Activated CD8-positive, alpha-beta memory T cell treated with anti-CD3 and anti-CD28 coated beads, Interleukin-2, amount 50 U/mL, for 24 hours (primary cell): ENCODE results near the gene DISP3.

Source experiments
- DNase-seq: peaks from one replicate; pipeline ENCODE4 v3.0.0-alpha.2; 2020; ENCODE audit errors: extremely low read depth

The DISP3 gene

DNA sequence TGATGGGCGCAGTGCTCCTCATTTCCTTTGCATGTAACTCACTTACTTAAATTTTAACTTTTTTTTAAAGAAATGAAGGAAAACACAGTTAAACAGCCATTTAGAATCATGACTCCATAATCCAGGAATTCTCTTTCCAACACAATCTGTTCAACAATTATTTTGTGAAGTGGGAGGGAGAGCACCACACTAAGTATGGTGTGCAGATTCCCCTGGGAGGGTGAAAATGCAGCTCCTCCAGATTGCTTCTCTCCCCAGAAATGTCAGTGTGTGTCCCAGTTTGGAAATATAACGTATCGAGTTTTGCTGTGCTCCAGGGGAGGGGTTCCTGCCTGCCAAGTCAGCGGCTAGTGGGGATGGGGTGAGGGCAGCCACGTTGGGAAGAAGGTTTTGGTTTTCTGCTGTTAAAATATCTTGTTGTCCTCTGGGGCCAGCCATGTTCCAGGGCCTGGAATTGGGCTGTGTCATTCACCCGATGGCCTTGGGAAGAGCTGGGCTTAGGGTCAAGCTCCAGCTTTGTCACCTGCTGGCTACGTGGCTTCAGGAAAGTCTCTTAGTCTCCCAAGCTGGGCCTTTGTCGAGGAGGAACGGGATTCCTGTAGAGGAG lies 17.3 kb upstream of the DISP3 start:
- no peak for DNase-seq

DNA sequence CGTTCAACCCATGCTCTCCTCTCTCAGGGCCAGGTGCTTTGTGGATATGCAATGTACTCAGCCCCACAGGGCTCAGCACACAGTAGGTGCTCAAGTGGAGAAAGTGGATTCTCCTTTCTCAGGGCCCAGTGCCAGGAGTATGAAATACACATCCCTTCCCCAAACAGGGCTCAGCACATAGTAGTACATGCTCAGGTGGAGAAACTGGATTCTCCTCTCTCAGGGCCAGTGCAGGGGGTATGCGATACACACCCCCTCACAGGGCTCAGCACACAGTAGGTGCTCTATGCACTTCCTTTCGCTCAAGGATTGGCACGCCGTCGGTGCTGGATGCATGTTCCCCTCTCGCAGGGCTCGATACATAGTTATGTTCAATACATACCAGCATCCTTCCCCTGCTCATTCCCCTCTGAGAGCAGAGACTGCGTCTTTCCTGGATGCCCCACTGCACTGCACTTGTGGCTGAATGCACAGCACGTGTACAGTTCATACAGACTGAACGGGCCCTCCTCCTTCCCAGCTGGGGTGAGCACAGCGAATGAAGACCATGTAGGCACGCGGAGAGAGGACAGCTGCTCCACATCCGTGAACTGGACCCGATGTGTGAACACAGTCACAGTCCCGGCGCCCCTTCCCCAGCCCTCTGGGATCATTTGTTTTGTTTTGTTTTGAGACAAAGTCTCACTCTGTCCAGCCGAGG lies 16.6 kb upstream of the DISP3 start:
- no peak for DNase-seq

DNA sequence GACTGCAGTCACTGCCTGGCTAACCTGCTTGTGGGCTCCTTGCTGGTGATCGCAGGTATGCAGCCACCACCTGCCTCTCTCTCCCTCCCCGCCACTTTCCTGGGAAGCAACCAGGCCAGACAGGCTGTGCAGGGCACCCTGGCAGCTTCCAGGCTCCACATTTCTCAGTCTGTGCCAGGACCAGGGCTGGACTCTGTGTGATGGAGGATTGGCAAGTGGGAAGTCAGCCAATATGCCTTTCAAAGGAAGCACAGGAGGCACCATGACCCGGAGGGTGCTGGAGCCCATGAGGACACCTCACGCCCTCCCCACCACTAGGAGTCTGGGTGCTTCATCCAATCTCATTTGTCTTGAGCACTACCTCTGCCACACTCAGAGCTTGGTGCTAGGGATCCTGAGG lies 15.8 kb upstream of the DISP3 start:
- DNase-seq, result no peak

DNA sequence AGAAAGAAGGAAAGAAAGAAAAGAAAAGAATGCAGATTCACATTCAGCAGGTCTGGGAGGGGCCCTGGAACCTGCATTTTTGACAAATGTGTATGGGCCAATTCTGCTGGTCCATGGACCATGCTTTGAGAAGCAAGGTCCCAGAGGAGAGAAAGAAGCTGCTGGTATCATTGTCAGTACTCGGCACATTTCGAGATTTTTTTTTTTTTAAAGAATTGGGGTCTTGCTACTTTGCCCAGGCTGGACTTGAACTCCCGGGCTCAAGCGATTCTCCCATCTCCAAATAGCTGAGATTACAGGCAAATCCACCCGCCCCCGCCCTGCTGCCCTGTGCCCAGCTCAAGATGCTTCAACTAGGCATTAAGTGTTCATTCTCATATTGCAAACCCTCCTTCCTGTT lies 13.6 kb upstream of the DISP3 start:
- no peak for DNase-seq

DNA sequence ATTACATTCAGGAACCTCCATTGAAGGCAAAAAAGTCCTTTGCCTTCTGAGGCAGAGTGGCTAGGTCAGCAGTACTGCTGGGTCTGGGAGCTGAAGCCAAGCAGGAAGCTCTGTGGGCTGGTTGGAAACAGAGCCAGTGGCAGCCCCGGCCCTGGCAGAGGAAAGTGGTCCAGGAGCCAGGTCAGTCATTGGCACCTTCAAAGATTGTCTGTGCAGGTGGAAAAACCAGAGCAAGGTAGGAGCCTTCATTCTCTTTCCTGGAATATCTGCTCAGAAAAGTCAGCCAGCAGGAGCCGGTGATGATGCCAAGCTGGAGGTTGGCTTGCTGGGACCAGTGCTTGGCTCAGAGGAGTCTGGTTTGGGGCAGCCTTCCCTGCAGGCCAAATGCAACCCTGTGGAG lies 12.5 kb upstream of the DISP3 start:
- no peak for DNase-seq

DNA sequence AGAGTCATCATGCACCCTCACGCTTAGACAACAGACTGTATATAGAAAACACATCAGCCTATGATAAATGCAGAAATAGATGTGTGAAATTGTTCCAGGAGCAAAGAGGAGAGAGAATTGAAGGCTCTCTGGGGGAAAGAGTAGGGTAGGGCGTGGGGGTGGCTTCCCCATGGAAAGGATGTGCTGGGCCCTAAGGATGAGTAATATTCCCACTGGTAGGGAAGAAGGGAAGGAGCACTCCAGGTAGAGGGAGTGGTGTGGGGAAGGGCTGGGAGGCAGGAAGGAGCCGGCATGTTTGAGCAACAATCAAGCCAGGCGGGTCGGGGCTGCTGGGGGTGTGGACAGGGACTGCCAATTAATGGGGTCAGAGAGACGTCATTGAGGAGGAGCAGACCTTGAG lies 10.1 kb upstream of the DISP3 start:
- no peak for DNase-seq

DNA sequence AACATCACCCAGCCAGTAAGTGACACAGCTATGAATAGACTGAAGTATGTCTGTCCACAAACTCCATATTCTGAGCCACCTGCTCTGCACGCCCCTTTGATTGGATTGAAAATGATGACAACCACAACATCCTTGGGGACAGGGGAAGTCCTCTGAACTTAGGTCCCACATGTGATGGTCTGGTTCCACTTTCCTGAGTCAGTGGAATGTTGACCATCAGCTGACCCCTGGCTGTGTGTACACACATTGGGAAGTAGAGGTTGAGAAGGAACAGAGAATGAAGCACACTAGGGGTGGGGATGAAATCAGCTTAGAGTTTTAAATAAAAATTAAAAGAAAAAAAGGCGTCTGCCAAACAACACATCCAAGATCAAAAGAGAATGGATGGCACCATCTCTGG lies 8.0 kb upstream of the DISP3 start:
- no peak for DNase-seq

DNA sequence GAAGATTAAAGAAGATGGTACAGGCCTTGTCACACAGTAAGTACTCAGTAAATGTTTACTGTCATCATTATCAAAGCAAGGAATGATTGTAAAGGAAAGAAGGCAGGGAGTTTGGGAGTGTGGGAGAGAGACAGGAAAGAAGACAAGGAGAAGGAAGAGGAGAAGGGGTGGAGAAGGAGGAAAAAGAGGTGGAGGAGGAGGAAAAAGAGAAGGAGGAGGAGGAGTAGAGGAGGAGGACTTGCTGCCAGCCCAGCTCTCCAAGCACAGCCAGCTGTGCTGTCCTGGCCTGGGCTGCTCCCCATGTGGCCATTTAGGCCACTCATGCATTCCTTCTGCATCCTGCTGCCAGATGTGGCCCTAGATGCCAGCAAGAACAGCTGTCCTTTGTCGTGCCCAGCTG lies 7.5 kb upstream of the DISP3 start:
- DNase-seq, result no peak

DNA sequence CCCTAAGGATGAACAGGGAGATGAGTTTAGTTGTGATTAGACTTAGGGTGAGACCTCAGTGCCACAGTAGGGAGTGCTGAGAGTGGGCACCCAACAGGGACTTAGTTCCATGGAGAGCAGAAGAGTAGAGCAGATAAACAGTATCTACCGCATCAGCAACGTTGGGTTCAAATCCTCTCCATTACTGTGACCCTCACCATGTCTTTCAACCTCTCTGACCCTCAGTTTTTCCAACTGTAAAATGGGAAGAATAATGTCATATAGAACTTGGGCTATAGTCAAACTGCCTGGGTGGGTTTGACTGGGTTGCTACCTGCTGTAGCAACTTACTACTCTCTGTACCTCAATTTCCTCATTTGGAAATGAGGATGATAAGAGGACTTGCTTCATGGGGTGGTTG lies 6.7 kb upstream of the DISP3 start:
- DNase-seq, result no peak

DNA sequence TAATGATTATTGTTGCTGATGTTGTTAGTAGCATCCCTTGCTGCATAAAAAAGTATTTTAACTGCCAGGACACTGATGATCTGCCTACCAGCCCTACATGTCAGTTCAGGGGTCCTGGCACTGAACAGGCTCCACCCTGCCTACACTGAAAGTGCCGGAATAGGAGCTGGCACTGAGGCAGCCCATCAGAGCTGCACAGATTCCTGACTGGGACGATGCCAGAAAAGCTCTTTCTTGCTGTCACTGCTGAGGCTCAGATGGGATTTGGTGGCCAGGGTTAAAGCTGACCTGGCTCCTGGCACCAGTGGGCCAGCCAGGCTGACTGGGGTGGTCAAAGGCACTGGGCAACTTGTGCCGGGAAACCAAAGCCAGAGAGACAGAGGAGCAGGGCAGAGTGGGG lies 6.2 kb upstream of the DISP3 start:
- no peak for DNase-seq

DNA sequence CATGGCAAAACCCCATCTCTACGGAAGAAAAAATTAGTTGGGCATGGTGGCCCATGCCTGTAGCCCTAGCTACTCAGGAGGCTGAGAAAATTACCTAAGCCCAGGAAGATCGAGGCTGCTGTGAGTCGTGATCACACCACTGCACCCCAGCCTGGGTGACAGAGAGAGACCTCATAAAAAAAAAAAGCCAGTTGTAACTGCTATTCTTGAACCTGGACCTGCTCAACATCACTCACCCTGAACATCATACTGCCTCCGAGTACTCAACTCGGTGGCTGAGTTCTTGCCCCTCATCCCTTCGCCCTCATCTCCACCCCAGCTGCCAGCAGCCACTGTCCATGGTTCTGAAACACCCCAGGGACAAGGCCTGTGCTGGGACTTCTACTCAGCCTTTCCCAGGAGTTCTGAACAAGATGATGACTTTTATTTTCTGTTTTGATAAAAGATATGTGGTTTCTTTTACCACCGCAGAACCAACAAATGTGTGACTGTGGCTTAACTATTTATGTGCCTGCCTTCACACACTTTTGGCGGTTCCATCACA lies 5.4 kb upstream of the DISP3 start:
- no peak for DNase-seq

DNA sequence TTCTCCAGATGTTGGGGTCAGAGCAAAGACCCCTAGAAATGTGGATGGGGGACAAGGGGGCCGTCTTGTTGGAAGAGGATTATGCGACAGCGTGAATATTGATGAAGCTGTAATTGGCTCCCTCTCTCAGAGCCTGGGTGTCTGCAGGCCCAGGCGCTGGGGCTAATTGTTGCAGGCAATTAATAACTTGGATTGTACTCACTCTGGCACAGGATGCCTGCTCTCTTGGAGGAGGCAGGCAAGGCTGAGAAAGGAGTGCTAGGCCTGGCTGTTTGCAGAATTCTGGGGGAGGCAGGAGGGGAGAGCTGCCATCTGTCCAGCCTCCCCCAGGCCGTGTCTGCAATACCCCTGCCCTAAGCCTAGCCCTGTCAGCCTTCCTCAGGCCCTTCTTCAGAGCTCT lies 4.1 kb upstream of the DISP3 start:
- DNase-seq, result no peak

DNA sequence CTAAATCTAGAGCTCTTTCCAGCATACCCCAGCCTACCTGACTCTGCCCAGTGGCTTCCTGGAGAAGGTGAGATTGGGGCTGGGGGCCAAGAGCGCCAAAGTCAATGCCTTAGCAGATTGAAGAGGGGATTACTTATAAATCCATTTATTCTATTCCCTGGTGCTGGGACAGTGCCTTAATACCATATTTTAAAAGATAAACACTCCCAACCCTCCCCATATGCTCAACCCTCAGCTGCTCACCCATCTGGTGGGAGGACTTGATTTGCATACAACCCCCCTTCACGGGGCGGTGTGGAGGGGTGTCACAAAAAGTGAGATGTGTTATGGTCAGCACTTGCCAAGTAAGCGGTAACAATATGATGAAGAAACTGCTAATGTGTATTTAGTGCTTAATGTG lies 3.2 kb upstream of the DISP3 start:
- no peak for DNase-seq

DNA sequence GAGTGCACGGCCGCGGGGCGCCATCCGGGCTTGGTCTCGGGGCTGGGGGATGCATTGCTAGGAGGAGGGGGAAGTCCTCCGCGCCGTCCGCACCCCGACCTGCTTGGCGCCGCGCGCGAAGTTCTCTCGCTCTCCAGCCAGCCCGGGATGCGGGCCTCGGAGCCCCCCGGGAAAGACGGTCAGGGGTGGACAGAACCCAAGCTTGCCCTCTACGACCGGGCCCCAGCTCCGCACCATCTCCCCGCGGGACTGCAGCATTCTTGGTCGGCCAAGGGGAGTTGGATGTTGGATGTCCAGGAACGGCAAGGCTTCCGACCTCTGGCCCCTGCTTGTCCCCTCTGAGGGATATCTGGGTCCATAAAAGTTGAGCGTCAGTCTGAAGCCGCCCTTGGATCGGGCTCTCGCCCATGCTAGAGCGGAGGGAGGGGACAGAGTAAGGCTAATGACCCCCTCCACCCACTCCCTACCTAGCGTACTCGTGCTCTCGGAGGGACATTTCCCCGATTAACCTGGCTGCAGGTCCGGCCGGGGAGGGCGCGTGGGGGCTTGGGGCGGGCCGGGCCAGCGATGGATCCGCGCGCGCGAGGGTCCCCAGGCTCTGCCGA lies 522 bp downstream of the DISP3 start:
- DNase-seq, result no peak

DNA sequence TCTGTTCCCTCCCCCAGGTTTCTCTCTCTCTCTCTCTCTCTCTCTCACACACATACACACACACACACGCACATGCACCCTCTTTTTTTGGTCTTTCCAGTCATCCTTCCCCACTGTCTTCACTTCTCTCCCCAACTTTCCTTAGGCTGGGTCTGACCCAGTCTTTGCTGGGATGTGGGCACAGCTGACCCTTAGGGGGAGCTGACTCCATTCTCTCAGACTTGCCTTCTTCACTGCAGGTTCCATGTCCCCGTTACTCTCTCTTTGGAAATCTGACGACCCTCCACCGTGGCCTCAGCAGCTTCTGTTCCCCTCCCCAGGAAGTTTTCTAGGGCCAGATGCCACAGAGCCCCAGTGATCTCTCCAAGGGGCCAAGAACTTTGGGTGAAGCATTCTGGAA lies 2.1 kb downstream of the DISP3 start:
- no peak for DNase-seq

DNA sequence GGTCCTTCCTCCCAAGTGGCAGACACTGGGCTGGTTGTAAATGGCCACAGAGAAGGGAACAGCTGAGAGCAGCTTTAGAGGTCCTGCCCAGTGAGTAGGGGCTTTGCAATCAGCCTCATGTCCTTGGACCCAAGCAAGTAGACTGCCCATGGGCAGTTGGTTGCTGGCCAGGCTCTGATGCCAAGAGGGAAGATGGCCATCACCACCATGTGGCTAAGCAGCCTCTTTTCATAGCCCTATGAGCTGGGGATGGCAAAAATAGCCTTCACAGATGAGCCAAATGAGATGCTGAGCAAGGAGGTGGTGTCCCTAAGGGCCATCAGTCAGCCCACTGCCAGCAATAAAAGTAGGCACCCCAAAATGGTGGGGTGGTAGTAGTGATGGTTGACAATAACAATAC lies 3.2 kb downstream of the DISP3 start:
- no peak for DNase-seq

DNA sequence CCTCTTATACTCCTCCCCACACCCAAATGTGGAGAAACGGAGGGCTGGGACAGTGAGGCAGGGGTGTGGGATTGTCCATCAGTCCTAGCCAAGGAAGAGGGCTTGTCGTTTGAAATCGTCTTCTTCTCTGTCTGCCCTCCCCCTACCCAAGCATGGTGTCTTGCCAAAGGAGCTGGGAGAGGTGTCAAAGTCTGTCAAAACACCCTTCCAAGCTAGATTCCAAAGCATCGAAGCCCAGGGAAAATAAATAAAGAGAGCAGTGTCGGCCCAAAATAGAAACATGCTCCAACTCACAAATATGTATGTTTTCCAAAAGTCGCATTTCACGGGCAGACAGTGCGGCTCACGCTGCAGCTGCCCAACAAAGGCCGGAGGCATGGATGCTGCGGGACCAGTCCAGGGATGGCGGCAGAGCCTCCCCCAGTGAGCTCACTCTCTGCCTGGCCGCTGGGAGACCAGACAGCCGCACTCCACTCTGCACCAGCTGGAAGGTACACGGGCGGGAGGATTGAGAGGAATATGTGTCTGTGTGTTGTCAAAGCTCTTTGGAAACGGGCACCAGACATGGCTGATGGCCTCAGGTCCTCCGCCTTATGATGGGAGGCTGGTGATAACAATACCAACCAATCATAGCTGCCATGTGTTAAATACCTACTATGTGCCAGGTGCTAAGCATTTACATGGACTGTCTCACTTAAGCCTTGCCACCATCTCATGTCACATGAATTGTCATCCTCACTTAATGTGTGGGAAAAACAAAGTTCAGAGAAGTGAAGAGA lies 3.9 kb downstream of the DISP3 start:
- DNase-seq, result no peak

DNA sequence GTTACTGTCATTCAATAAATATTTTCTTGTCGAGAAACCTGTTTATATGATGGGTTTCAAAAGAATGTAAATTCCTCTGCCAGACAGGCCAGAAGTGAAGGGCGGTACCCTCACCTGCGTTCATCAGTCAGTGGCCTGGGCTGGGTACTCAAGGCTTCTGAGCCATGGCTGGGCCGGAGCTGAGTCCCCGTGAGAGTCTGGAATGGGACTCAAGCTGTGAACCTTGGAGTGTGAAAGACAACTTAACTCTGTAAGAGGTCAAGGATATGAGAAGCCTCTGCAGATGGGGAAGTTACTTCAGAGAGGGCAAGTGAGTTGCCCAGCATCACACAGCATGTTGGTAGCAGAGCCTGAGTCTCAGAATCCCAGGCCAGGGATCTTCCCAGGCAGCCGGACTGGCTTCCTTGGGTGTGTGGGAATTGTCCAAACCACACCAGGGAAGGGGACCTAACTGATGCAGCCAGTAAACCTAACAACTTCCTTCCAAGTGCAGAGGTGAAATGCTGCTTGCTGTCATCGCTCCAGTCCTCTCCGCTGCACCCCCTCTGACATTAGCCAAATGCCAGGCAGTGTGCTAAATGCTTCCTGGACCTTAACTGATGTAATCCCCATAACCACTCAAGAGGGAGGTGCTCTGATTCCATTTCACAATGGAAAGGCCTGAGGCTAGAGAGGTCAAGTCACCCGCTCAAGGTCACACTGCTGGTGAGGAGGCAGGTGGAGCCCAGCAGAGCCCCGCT lies 4.8 kb downstream of the DISP3 start:
- DNase-seq, result no peak

DNA sequence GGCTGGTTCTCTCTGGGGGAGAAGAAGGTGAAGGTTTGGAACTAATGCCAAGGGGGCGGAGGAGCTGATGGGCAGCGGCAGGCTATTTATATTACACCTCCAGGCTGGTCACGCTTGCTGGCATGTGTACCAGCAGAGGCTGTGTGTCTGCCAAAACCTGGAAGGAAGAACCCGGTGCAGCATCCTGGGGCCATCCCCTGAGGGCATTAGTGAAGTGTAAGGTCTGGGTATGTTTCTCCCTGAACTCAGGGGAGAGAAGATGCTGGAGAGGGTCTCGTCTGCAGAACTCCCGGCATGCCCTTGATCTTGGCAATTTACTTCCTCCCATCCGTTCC lies 5.3 kb downstream of the DISP3 start:
- no peak for DNase-seq

DNA sequence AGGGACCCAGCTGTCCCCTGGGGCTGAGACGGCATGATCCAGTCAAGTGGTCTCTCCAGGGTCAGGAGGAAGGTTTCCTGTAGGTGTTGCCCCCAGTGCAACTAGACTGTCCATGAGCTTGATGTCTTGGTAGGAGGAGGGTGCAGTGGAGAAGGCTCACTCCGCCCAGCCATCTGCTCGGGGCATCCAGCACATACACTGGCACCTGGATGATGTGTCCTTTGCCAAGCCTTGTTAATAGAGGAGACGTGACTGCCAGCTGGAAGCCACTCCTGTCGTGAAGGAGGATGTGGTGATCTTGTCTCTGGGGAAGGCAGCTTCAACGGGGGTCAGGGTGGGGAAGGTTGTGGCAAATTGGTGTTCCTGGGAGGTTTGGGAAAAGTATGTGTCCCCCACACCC lies 6.2 kb downstream of the DISP3 start:
- no peak for DNase-seq

DNA sequence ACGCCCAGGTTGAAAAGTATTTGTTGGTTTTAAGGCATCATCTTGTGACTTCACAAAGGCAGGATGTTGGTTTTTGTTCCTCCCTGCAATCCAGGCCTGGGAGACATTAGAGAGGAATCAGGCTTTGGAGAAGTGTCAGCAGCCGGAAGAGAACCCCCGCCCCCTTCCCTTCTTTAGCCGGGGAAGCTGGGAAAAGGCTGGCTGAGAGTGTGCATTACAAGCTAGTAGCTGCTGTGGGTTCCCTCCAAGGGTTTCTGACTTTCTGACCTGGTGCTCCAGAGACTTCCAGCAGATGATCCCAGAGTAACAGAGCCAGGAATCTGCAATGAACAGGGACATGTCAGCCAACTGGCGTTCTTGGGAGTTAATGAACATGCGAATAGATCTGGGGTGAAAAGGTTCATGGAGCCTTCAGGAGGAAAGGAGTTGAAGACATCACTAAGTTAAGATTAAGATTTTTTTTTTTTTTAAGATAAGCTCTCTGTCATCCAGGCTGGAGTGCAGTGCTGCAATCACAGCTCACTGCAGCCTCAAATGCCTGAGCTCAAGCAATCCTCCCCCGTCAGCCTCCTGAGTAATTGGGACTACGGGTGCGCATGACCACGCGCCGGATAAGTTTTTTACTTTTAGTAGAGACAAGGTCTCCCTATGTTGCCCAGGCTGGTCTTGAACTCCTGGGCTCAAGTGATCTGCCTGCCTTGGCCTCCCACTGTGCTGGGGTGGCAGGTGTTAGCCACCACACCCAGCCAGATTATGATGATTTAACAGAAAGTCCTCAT lies 7.5 kb downstream of the DISP3 start:
- DNase-seq, result no peak
